ENCODE results near the gene RPL3.

The RPL3 gene

DNA sequence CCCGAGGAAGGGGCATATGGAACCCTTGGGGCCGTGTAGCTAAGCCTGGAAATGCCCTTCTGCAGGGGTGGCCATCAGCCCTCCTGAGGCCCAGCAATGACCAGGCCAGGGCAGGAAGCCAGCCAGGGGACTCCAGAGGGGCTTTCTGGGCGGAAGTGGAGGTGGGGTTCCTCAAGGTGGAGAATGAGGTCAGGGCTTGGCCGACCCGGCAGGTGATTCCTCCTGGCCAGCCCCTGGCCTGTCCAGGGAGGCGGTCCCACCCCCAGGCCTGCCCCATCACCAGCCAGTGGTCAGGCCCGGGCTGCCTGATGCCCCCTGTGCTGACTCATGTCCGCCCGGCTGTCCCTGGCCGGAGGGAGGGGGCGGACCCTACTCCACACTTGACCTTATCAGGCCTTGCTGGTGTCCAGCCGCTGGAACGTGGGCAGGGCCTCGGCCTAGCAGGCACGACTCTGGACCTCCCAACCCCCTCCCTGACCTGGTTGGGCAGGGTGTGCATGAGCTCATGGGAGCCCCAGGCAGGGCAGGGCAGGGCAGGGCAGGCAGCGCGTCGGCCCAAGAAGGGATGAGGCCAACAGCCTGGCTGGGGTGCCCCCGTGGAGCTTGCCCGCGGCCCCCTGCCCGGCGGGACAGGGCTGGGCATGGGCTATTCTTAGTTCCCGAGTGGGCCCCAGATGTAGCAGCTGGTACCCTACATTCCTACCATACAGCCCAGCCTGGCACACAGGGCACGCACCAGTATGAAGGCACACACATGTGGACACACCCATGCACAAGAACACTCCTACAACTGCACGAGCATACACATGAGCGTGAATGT, 35.9 kb downstream of the RPL3 start:
- H3K36me3 Mint-ChIP-seq (ENCODE audit: low read depth) = peaks cover 7% of the 10 kb centered on the region
- H3K4me1 Mint-ChIP-seq (ENCODE audit: low read depth) = peaks cover 88% of the 10 kb centered on the region
- H3K9me3 Mint-ChIP-seq = peaks cover 8% of the 10 kb centered on the region
- peaks cover 8% of the 10 kb centered on the region for H3K27me3 Mint-ChIP-seq
- intact Hi-C loops (cut with micrococcal nuclease) = loop anchor here (5.0 kb wide), 1 partner anchor 41 kb away; the partner anchor contains the start of gene PDGFB
- peak overlapping the region; percentile 20 for H3K4me3 Mint-ChIP-seq
- H3K27ac Mint-ChIP-seq = peak overlapping the region; percentile 90

DNA sequence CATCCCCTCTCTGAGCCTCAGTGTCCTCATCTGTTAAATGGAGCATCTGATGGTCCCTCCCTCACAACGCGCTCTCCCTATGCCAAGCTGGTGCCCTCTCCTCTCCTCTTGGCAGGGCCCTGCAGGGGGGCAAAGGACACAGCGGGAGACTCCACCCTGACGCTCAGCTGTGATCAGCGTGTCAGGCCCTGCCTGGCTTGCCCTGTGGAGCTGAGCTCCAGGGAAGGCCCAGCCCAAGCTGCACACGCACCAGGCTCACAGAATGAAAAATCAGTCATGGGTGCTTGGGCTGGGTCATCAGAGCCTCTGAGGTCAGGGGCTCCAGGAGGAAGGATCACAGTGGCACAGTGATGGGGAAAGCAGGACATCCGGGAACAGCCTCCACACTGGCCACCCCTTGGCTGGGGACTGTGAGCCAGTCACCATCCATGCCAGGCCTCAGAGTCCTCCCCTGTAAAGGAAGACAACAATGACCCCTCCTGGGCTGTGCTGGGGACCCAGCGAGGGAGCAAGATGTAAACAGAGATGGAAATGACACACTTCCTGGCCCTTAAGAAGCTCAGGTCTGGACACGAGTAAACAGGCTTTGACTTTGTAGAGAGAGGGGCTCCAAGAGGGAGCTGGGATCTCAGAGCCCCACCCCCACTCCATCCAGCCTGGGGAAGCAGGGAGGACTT, 36.6 kb downstream of the RPL3 start:
- Mint-ChIP-seq H3K36me3 (ENCODE audit: low read depth) (peaks cover 7% of the 10 kb centered on the region), H3K27me3 (peaks cover 8% of the 10 kb centered on the region), H3K4me1 (ENCODE audit: low read depth) (peaks cover 88% of the 10 kb centered on the region), H3K9me3 (peaks cover 8% of the 10 kb centered on the region), H3K4me3 (peak overlapping the region; percentile 2), H3K27ac (peak overlapping the region; percentile 90)
- intact Hi-C loops (cut with micrococcal nuclease) = loop anchor here (5.0 kb wide), 1 partner anchor 40 kb away; the partner anchor contains the start of gene PDGFB

DNA sequence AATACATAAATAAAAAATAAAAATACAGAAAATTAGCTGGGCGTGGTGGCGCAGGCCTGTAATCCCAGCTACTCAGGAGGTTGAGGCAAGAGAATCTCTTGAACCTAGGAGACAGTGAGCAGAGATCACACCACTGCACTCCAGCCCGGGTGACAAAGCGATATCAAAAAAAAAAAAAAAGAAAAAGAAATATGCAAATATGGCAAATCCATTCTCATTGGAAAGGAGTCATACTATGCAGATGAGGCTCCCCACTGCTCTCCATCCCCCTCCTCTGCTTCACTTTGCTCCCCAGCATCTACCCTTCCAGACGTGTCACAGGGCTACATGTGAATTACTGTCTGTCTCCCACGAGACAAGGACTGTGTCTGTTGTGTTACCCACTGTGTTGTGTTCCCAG, 38.3 kb downstream of the RPL3 start:
- Mint-ChIP-seq H3K27me3 (peaks cover 8% of the 10 kb centered on the region), H3K36me3 (ENCODE audit: low read depth) (peaks cover 7% of the 10 kb centered on the region), H3K9me3 (peaks cover 8% of the 10 kb centered on the region), H3K4me1 (ENCODE audit: low read depth) (peaks cover 88% of the 10 kb centered on the region), H3K27ac (peak overlapping the region; percentile 90), H3K4me3 (no peak overlapping the region)
- intact Hi-C loops (cut with micrococcal nuclease) = loop anchor here (5.0 kb wide), 1 partner anchor 39 kb away; the partner anchor contains the start of gene PDGFB

DNA sequence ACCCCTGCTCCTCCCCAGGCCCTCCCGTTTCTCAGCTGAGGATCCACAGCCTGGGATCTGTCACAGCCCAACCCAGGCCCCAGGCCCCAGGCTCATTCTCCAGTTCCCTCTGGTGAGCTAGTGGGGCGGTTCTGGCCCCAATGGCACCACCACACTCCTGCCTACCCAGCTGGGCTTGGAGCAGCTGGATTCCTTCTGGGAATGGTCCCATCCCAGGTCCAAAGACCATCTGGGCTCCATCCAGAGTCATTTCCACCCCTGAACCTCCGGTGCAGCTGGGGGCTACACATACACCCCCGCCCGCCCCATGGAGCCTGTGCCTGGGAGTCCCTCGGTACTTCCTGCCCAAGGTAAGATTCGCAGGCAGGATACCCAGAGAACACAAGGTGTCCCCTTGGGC, 39.2 kb downstream of the RPL3 start:
- peaks cover 6% of the 10 kb centered on the region for H3K9me3 Mint-ChIP-seq
- H3K36me3 Mint-ChIP-seq (ENCODE audit: low read depth) = no peaks in the 10 kb centered on the region
- intact Hi-C loops (cut with micrococcal nuclease) = loop anchor here (5.0 kb wide), 1 partner anchor 38 kb away; the partner anchor contains the start of gene PDGFB
- H3K27me3 Mint-ChIP-seq = peaks cover 8% of the 10 kb centered on the region
- peak overlapping the region; percentile 95 for H3K27ac Mint-ChIP-seq
- H3K4me1 Mint-ChIP-seq (ENCODE audit: low read depth) = peaks cover 90% of the 10 kb centered on the region
- H3K4me3 Mint-ChIP-seq = no peak overlapping the region

DNA sequence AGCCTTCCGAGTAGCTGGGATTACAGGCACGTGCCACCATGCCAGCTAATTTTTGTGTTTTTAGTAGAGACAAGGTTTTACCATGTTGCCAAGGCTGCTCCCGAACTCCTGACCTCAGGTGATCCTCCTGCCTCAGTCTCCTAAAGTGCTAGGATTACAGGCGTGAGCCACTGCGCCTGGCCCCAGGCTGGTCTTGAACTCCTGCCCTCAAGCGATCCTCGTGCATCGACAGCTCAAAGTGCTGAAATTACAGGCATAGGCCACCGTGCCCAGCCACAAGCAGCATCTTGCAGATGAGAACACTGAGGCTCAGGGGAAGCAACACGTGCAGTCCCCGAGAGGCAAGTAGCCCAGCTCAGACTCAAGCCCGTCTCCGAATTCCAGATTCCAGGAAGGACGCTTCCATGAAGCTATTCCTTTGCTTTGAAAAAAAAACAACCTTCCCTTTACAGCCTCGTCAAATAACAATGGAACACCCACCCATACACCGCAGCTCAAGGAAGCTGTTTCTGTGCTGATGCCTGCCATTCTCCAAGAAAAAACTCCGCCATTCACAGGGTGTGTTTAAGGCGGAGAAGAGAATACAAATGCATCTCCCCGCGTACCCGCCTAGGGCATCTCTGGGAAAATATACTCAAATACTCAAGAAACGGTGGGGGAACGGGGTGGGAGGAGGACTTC, 40.1 kb downstream of the RPL3 start:
- H3K4me1 Mint-ChIP-seq (ENCODE audit: low read depth) = peaks cover 90% of the 10 kb centered on the region
- peak overlapping the region; percentile 95 for H3K27ac Mint-ChIP-seq
- peak overlapping the region; percentile 23 for H3K4me3 Mint-ChIP-seq
- H3K9me3 Mint-ChIP-seq = no peaks in the 10 kb centered on the region
- intact Hi-C loops (cut with micrococcal nuclease) = no loop called here
- no peaks in the 10 kb centered on the region for H3K36me3 Mint-ChIP-seq (ENCODE audit: low read depth)
- peaks cover 8% of the 10 kb centered on the region for H3K27me3 Mint-ChIP-seq

DNA sequence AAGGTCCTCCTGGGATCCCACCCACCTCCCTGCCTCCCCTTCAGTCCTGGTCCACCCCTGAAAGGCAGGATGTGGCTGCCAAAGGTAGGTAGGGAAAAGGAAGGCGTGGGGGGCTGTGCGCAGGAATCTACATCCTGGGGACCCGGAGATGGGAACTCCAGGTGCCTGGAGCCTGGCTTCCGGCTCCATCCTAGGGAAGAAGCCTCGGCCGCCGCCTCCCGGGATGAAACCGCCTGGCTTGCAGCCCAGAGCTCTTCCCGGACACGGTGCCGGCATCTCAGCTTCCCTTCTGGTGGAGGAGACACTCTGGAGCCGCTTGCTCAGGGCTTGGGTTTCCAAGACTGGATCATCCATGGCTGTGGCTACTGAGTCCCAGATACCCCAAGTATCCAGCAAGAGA, 41.4 kb downstream of the RPL3 start:
- no peaks in the 10 kb centered on the region for H3K9me3 Mint-ChIP-seq
- H3K36me3 Mint-ChIP-seq (ENCODE audit: low read depth) = no peaks in the 10 kb centered on the region
- peaks cover 13% of the 10 kb centered on the region for H3K27me3 Mint-ChIP-seq
- peak overlapping the region; percentile 6 for H3K4me3 Mint-ChIP-seq
- H3K4me1 Mint-ChIP-seq (ENCODE audit: low read depth) = peaks cover 90% of the 10 kb centered on the region
- intact Hi-C loops (cut with micrococcal nuclease) = no loop called here
- H3K27ac Mint-ChIP-seq = peak overlapping the region; percentile 95

DNA sequence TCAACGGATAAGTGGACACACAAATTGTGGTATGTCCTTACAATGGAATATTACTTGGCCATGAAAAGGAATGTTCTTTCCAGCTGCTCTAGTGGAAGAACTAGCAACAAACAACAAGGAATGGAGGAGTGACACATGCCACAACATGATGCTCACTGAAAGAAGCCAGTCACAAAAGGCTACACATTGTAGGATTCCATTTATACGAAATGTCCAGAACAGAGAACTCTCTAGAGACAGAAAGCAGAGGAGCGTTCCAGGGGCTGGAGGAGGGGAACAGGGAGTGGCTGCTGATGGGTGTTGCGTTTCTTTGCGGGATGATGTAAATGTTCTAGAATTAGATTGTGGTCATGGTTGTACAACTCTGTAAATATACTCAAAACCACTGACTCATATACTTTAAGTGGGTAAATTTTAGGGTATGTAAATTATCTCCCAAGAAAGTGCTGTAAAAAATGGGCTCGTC, 42.2 kb downstream of the RPL3 start:
- H3K4me1 Mint-ChIP-seq (ENCODE audit: low read depth) = peaks cover 87% of the 10 kb centered on the region
- H3K27me3 Mint-ChIP-seq = peaks cover 14% of the 10 kb centered on the region
- H3K27ac Mint-ChIP-seq = peak overlapping the region; percentile 95
- intact Hi-C loops (cut with micrococcal nuclease) = no loop called here
- no peaks in the 10 kb centered on the region for H3K9me3 Mint-ChIP-seq
- no peaks in the 10 kb centered on the region for H3K36me3 Mint-ChIP-seq (ENCODE audit: low read depth)
- peak overlapping the region; percentile 26 for H3K4me3 Mint-ChIP-seq

DNA sequence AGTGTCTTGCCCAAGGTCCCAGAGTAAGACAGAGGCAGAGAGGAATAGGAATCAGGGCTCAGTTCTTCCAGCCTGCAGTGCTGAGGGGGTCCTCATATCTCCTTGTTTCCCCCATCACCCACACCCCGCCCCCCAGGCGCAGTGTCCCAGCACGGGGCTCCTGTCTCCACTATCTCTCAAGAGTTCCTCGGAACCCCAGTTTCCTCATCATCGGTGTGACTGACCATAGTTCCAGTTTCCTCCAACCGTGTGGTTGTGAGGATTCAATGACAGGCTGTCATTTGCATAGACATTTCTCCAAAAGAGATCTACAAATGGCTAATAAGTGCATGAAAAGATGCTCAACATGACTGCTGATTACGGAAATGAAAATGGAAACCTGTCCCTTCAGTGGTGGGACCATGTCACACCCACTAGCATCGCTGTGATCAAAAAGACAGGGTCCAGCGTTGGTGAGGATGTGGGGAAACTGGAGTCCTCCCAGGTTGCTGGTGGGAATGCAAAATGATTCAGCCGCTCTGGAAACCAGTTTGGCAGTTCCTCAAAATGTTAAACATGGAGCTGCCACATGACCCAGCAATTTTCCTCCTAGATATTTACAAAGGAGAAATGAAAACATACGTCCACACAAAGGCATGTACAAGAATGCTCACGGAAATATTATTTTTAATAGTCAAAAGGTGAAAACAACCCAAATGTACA, 42.8 kb downstream of the RPL3 start:
- Mint-ChIP-seq H3K9me3 (no peaks in the 10 kb centered on the region), H3K4me3 (peak overlapping the region; percentile 55), H3K4me1 (ENCODE audit: low read depth) (peaks cover 81% of the 10 kb centered on the region), H3K27ac (peak overlapping the region; percentile 95), H3K36me3 (ENCODE audit: low read depth) (no peaks in the 10 kb centered on the region), H3K27me3 (peaks cover 14% of the 10 kb centered on the region)
- intact Hi-C loops (cut with micrococcal nuclease) = loop anchor here (1.0 kb wide), 1 partner anchor 10 kb away; no protein-coding TSS in a partner anchor

DNA sequence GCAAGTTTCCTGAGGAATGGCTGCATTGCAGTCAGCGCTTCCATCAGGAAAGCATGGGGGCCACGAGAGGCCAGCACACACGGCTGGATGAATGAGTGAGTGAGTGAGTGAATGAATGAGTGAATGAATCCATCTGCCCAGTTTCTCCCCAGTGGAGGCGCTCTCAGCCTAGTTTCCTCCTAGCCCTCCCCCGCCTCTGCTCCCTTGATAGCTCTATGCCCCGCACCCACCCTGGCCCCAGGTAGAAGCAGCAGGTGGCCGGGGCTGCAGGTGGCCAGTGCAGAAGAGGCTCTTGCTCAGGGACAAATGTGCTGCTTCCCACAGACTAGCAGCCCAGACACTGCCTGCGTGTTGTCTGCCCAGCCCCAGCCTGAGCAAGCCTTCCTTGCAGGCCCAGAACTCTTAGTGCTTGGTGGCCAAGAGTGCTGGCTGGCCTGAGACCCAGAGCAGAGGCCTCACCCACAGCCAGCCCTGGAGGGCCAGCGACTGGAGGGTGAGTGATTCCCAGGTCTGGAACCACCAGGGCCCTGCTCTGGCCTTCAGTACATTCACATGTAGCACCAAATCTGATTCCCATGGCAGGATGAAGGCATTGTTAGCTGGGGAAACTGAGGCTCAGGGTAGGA, 43.5 kb downstream of the RPL3 start:
- H3K4me3 Mint-ChIP-seq = peak overlapping the region; percentile 55
- H3K4me1 Mint-ChIP-seq (ENCODE audit: low read depth) = peaks cover 74% of the 10 kb centered on the region
- intact Hi-C loops (cut with micrococcal nuclease) = loop anchor here (1.0 kb wide), 1 partner anchor 10 kb away; no protein-coding TSS in a partner anchor
- H3K36me3 Mint-ChIP-seq (ENCODE audit: low read depth) = no peaks in the 10 kb centered on the region
- H3K27ac Mint-ChIP-seq = peak overlapping the region; percentile 95
- peaks cover 15% of the 10 kb centered on the region for H3K27me3 Mint-ChIP-seq
- H3K9me3 Mint-ChIP-seq = no peaks in the 10 kb centered on the region

DNA sequence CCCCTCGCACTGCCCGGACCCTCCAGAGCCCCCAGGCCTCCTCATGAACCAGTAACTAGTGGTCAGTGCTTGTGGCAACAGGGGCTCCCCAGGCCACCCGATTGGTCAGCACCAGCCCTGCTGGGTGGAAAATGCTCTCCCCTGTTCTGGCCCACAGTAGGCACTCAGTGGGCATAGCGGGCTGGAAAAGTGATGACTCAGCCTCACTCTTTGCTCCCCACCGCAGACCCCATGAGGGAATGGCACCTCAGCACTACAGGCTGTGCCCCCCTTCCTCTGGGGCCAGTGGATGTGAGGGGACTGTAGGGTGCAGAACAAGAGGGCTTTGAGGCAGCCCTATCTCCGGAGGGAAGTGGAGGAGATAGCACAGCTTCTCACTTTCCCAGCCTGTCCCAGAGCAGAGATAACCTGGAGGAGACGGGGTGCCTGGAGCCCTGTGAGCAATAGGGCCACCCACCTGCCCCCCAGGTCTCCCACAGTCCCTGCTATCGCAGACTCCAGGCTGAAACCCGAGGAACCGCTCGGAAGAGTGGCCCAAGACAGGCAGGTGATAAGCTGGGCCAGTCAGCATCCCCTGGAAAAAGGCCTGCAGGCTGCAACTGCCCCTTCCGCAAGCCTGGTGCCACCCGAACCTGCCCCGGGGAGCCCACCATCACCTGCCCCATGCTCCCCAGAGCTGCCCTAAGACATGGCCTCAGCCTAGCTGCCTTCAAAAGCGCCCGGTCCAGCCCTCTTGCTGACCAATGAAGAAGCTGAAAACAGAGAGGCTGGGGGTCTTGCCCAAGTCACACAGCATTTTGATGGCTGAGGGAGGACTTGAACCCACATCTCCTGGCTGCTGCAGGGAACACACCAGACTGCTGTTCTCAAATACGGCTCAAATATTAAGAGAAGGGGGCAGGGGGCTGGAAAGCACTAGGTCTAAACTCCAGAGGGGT, 45.2 kb downstream of the RPL3 start:
- Mint-ChIP-seq H3K27ac (peak overlapping the region; percentile 95), H3K36me3 (ENCODE audit: low read depth) (no peaks in the 10 kb centered on the region), H3K9me3 (no peaks in the 10 kb centered on the region), H3K4me3 (no peak overlapping the region), H3K4me1 (ENCODE audit: low read depth) (peaks cover 69% of the 10 kb centered on the region), H3K27me3 (peaks cover 8% of the 10 kb centered on the region)
- intact Hi-C loops (cut with micrococcal nuclease) = no loop called here

DNA sequence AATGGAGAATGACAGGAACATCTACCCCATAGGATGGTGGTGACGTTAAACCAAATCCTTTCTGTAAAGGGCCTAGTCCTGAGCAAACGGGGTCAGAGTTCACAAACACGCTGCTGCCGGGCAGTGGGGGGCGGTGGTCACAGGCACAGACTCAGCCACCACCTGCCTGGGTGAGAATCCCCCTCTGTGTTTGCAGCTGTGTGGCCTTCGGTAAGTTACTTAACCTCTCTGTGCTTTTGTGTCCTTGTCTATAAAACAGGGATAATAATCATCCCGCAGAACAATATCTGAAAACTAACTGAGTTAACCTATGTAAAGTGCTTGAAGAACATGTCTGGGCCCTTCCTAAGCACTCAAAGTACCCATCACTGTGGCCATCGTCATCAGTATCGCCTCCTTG, 48.6 kb downstream of the RPL3 start:
- Mint-ChIP-seq H3K4me3 (no peak overlapping the region), H3K4me1 (ENCODE audit: low read depth) (peaks cover 70% of the 10 kb centered on the region), H3K27ac (peak overlapping the region; percentile 95), H3K9me3 (no peaks in the 10 kb centered on the region), H3K36me3 (ENCODE audit: low read depth) (no peaks in the 10 kb centered on the region), H3K27me3 (peaks cover 7% of the 10 kb centered on the region)
- intact Hi-C loops (cut with micrococcal nuclease) = no loop called here

DNA sequence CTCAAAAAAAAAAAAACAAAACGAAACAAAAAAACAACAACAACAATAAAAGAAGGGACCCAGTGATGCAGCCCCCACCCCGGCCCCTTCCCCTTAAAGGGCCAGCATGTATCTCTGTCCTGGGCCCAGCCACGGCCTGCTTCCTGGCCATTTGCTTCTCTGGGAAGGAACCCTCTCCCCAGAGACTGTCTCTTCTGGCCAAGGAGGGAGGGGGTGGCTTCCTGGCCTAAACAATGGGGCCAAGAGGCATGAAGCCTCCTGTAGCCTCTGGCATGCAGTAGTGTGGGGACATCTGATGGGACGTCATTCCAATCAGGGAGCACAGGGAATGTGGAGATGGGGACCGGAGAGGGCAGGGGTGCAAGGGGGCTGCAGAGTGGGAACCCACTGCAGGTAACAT, 49.1 kb downstream of the RPL3 start:
- Mint-ChIP-seq H3K4me3 (no peak overlapping the region), H3K4me1 (ENCODE audit: low read depth) (peaks cover 70% of the 10 kb centered on the region), H3K36me3 (ENCODE audit: low read depth) (no peaks in the 10 kb centered on the region), H3K27me3 (peaks cover 7% of the 10 kb centered on the region), H3K9me3 (no peaks in the 10 kb centered on the region), H3K27ac (peak overlapping the region; percentile 95)
- intact Hi-C loops (cut with micrococcal nuclease) = no loop called here

All from dendritic cell treated with granulocyte-macrophage colony-stimulating factor and Interleukin-4, amounts not matched to agents 40 ng/mL and 50 ng/mL, for 4 days (primary cell).